AG04449 (cell line): ENCODE measurements around the gene SPAG9.

Source experiments
- CTCF ChIA-PET: fragments of 350-600 bp; formaldehyde crosslinking; extraction: SDS; loops from one replicate; lab custom pipeline; 2021; ENCODE audit warnings: antibody characterized with exemption; lab: Yijun Ruan, JAX
- POLR2A ChIA-PET: fragments of 400-600, 350-600 bp; formaldehyde crosslinking; extraction: SDS; loops from one replicate; lab custom pipeline; 2020; ENCODE audit warnings: antibody characterized with exemption, inconsistent platforms; lab: Yijun Ruan, JAX
- DNase-seq: peaks from one replicate; pipeline ENCODE4 v3.0.0-alpha.2; 2010; ENCODE audit warnings: low read depth, low spot score
- H3K4me3 ChIP-seq: 2 replicates; pipeline ENCODE4 v1.5.1; 2011; ENCODE audit warnings: low read depth, mild to moderate bottlenecking, control low read depth, low read length
- CTCF ChIP-seq: IDR thresholded peaks from one replicate; pipeline ENCODE4 v1.5.1; 2011; ENCODE audit warnings: mild to moderate bottlenecking, moderate library complexity, low read length, control low read depth, inconsistent platforms; ENCODE audit not compliant: insufficient read depth; ENCODE audit errors: missing control alignments

The SPAG9 gene

GRCh38 chr17:50935996-50936266 lies 184.7 kb downstream of the SPAG9 start:
- TF ChIP-seq CTCF: no peak
- H3K4me3 ChIP-seq: no peak overlapping the region
- POLR2A ChIA-PET: interaction anchor here (1.0 kb wide), 1 partner anchor 75 kb away, joined by 3 read pairs; no protein-coding TSS in a partner anchor
- no peak for DNase-seq
- CTCF ChIA-PET: interaction anchor here (1.2 to 3.7 kb wide), 3 partner anchors 13 to 153 kb away, joined by 3 to 18 read pairs (median 3); no protein-coding TSS in a partner anchor

- no peak overlapping the region for H3K4me3 ChIP-seq
- no peak for DNase-seq
- TF ChIP-seq CTCF: no peak
- CTCF ChIA-PET: interaction anchor here (0.7 to 3.7 kb wide), 6 partner anchors 9 to 153 kb away, joined by 3 to 18 read pairs (median 3); no protein-coding TSS in a partner anchor
- POLR2A ChIA-PET: interaction anchor here (0.8 to 1.0 kb wide), 2 partner anchors 69 to 74 kb away, joined by 3 to 6 read pairs; partner anchors contain the start of gene TOB1
These were observed 185.3 kb downstream of the SPAG9 start for GRCh38 chr17:50935221-50935995.

GRCh38 chr17:50934672-50935220 lies 185.9 kb downstream of the SPAG9 start:
- TF ChIP-seq CTCF: no peak
- no peak for DNase-seq
- H3K4me3 ChIP-seq: no peak overlapping the region
- CTCF ChIA-PET: interaction anchor here (0.7 to 3.7 kb wide), 4 partner anchors 9 to 82 kb away, joined by 3 to 18 read pairs (median 4); no protein-coding TSS in a partner anchor
- POLR2A ChIA-PET: interaction anchor here (0.8 to 1.0 kb wide), 2 partner anchors 68 to 74 kb away, joined by 3 to 6 read pairs; partner anchors contain the start of gene TOB1

- TF ChIP-seq CTCF: no peak
- POLR2A ChIA-PET: interaction anchor here (1.3 kb wide), 1 partner anchor 68 kb away, joined by 5 read pairs; the partner anchor contains the start of gene TOB1
- no peak for DNase-seq
- no peak overlapping the region for H3K4me3 ChIP-seq
- CTCF ChIA-PET: interaction anchor here (1.3 to 3.7 kb wide), 2 partner anchors 10 to 15 kb away, joined by 3 to 18 read pairs; no protein-coding TSS in a partner anchor
These were observed 186.5 kb downstream of the SPAG9 start for GRCh38 chr17:50934161-50934560.

- H3K4me3 ChIP-seq: peak overlapping the region; percentile 42
- DNase-seq: no peak
- TF ChIP-seq CTCF: no peak
- ChIA-PET POLR2A (interaction anchor here (1.0 to 1.8 kb wide), 3 partner anchors 18 to 65 kb away, joined by 3 to 44 read pairs (median 4); partner anchors contain the start of gene TOB1), CTCF (interaction anchor here (1.0 to 1.9 kb wide), 3 partner anchors 14 to 68 kb away, joined by 3 to 6 read pairs (median 3); no protein-coding TSS in a partner anchor)
These were observed 189.3 kb downstream of the SPAG9 start for GRCh38 chr17:50931144-50931908.
